ENCODE results near the gene TNPO2. TPM values are rescaled to one million over a fixed set of nuclear protein-coding genes. Genes with fewer than 3 reads are reported as not detected.
A peak's percentile ranks its signal among the peaks of the same experiment; 100 is the strongest.
"Not testable (repeated sequence)": the region's sequence is repeated elsewhere in the genome, so short reads cannot be mapped to it uniquely, and the experiment has no call there.

Gene TNPO2
- total RNA-seq, 2 experiments from 2014 or later: 80.7 to 81.1 TPM

GRCh38 chr19:12733369-12734214 is 9.9 kb upstream of the TNPO2 start:
- DNase-seq: peak; percentile 82
- Mint-ChIP-seq H3K4me1 (ENCODE audit: low read depth) (peaks cover 38% of the 10 kb centered on the region), H3K27me3 (ENCODE audit: low read depth) (no peaks in the 10 kb centered on the region), H3K4me3 (peak overlapping the region; percentile 93), H3K9me3 (no peaks in the 10 kb centered on the region), H3K27ac (peak overlapping the region; percentile 97), H3K36me3 (ENCODE audit: low read depth) (peaks cover 39% of the 10 kb centered on the region)
- intact Hi-C loops (cut with micrococcal nuclease): loop anchor here (1.0 to 5.0 kb wide), 7 partner anchors 9 to 419 kb away; partner anchors contain the start of genes CALR, DHPS, IER2 and STX10
- CTCF ChIA-PET: interaction anchor here (0.6 to 2.0 kb wide), 13 partner anchors 9 to 114 kb away, joined by 3 to 17 read pairs (median 6); partner anchors contain the start of gene TNPO2

- intact Hi-C loops (cut with micrococcal nuclease): loop anchor here (5.0 kb wide), 2 partner anchors 119 to 421 kb away; partner anchors contain the start of genes IER2, STX10, ZNF490 and ZNF791
- Mint-ChIP-seq H3K4me1 (ENCODE audit: low read depth) (peaks cover 28% of the 10 kb centered on the region), H3K27me3 (ENCODE audit: low read depth) (no peaks in the 10 kb centered on the region), H3K27ac (no peak overlapping the region), H3K9me3 (no peaks in the 10 kb centered on the region), H3K36me3 (ENCODE audit: low read depth) (peaks cover 49% of the 10 kb centered on the region), H3K4me3 (no peak overlapping the region)
- DNase-seq: no peak
- CTCF ChIA-PET: interaction anchor here (0.6 to 1.6 kb wide), 3 partner anchors 34 to 112 kb away, joined by 3 read pairs; no protein-coding TSS in a partner anchor
Measured at GRCh38 chr19:12731337-12731736, 7.6 kb upstream of the TNPO2 start.

- CTCF ChIA-PET: no interaction called here
- intact Hi-C loops (cut with micrococcal nuclease): loop anchor here (5.0 kb wide), 2 partner anchors 118 to 422 kb away; partner anchors contain the start of genes IER2, STX10, ZNF490 and ZNF791
- H3K36me3 Mint-ChIP-seq (ENCODE audit: low read depth): peaks cover 49% of the 10 kb centered on the region
- H3K4me3 Mint-ChIP-seq: no peak overlapping the region
- peaks cover 23% of the 10 kb centered on the region for H3K4me1 Mint-ChIP-seq (ENCODE audit: low read depth)
- no peaks in the 10 kb centered on the region for H3K27me3 Mint-ChIP-seq (ENCODE audit: low read depth)
- no peak for DNase-seq
- H3K27ac Mint-ChIP-seq: no peak overlapping the region
- H3K9me3 Mint-ChIP-seq: no peaks in the 10 kb centered on the region
Measured at GRCh38 chr19:12730064-12730463, 6.3 kb upstream of the TNPO2 start.

- H3K36me3 Mint-ChIP-seq (ENCODE audit: low read depth): peaks cover 41% of the 10 kb centered on the region
- H3K4me1 Mint-ChIP-seq (ENCODE audit: low read depth): peaks cover 25% of the 10 kb centered on the region
- H3K9me3 Mint-ChIP-seq: no peaks in the 10 kb centered on the region
- H3K27ac Mint-ChIP-seq: no peak overlapping the region
- DNase-seq: no peak
- CTCF ChIA-PET: interaction anchor here (1.2 kb wide), 1 partner anchor 30 kb away, joined by 4 read pairs; no protein-coding TSS in a partner anchor
- H3K27me3 Mint-ChIP-seq (ENCODE audit: low read depth): no peaks in the 10 kb centered on the region
- intact Hi-C loops (cut with micrococcal nuclease): no loop called here
- no peak overlapping the region for H3K4me3 Mint-ChIP-seq
Measured at GRCh38 chr19:12727745-12728433, 4.2 kb upstream of the TNPO2 start.

- Mint-ChIP-seq H3K9me3 (no peaks in the 10 kb centered on the region), H3K27ac (no peak overlapping the region)
- CTCF ChIA-PET: interaction anchor here (1.2 kb wide), 1 partner anchor 30 kb away, joined by 4 read pairs; no protein-coding TSS in a partner anchor
Measured at GRCh38 chr19:12726988-12727316, 3.2 kb upstream of the TNPO2 start.

GRCh38 chr19:12725612-12726011 is 1.9 kb upstream of the TNPO2 start:
- CTCF ChIA-PET: interaction anchor here (0.7 to 1.0 kb wide), 2 partner anchors 29 to 156 kb away, joined by 3 to 4 read pairs; no protein-coding TSS in a partner anchor
- peaks cover 42% of the 10 kb centered on the region for H3K36me3 Mint-ChIP-seq (ENCODE audit: low read depth)
- peaks cover 20% of the 10 kb centered on the region for H3K4me1 Mint-ChIP-seq (ENCODE audit: low read depth)
- H3K27me3 Mint-ChIP-seq (ENCODE audit: low read depth); H3K9me3 Mint-ChIP-seq; intact Hi-C loops (cut with micrococcal nuclease); H3K4me3 Mint-ChIP-seq; DNase-seq; H3K27ac Mint-ChIP-seq: not testable (repeated sequence)

More at GRCh38 chr19:12726988-12727316, 3.2 kb upstream of the TNPO2 start:
- no peak for DNase-seq
- Mint-ChIP-seq H3K4me1 (ENCODE audit: low read depth) (peaks cover 17% of the 10 kb centered on the region), H3K27me3 (ENCODE audit: low read depth) (no peaks in the 10 kb centered on the region), H3K36me3 (ENCODE audit: low read depth) (peaks cover 42% of the 10 kb centered on the region), H3K4me3 (no peak overlapping the region)
- intact Hi-C loops (cut with micrococcal nuclease): no loop called here

- Mint-ChIP-seq H3K9me3 (no peaks in the 10 kb centered on the region), H3K4me1 (ENCODE audit: low read depth) (peaks cover 33% of the 10 kb centered on the region), H3K36me3 (ENCODE audit: low read depth) (peaks cover 37% of the 10 kb centered on the region), H3K4me3 (peak overlapping the region; percentile 79), H3K27me3 (ENCODE audit: low read depth) (no peaks in the 10 kb centered on the region), H3K27ac (peak overlapping the region; percentile 78)
- CTCF ChIA-PET: interaction anchor here (0.7 to 2.5 kb wide), 4 partner anchors 10 to 37 kb away, joined by 3 to 14 read pairs (median 8); no protein-coding TSS in a partner anchor
- intact Hi-C loops (cut with micrococcal nuclease): no loop called here
- DNase-seq: no peak
Measured at GRCh38 chr19:12723381-12723640, 421 bp downstream of the TNPO2 start.

GRCh38 chr19:12722566-12723380 is 959 bp downstream of the TNPO2 start:
- peaks cover 35% of the 10 kb centered on the region for H3K36me3 Mint-ChIP-seq (ENCODE audit: low read depth)
- H3K9me3 Mint-ChIP-seq: no peaks in the 10 kb centered on the region
- no peaks in the 10 kb centered on the region for H3K27me3 Mint-ChIP-seq (ENCODE audit: low read depth)
- intact Hi-C loops (cut with micrococcal nuclease): loop anchor here (1.0 kb wide), 2 partner anchors 15 to 41 kb away; partner anchors contain the start of genes DHPS and GET3
- peak overlapping the region; percentile 79 for H3K4me3 Mint-ChIP-seq
- CTCF ChIA-PET: interaction anchor here (0.7 to 2.5 kb wide), 4 partner anchors 11 to 37 kb away, joined by 3 to 14 read pairs (median 8); no protein-coding TSS in a partner anchor
- H3K4me1 Mint-ChIP-seq (ENCODE audit: low read depth): peaks cover 33% of the 10 kb centered on the region
- peak; percentile 97 for DNase-seq
- H3K27ac Mint-ChIP-seq: peak overlapping the region; percentile 78

GRCh38 chr19:12721656-12722565 is 1.8 kb downstream of the TNPO2 start:
- Mint-ChIP-seq H3K9me3 (no peaks in the 10 kb centered on the region), H3K27ac (peak overlapping the region; percentile 91), H3K27me3 (ENCODE audit: low read depth) (no peaks in the 10 kb centered on the region), H3K36me3 (ENCODE audit: low read depth) (peaks cover 34% of the 10 kb centered on the region), H3K4me3 (peak overlapping the region; percentile 93), H3K4me1 (ENCODE audit: low read depth) (peaks cover 33% of the 10 kb centered on the region)
- CTCF ChIA-PET: interaction anchor here (0.8 to 1.8 kb wide), 4 partner anchors 22 to 126 kb away, joined by 3 to 10 read pairs (median 4); no protein-coding TSS in a partner anchor
- peak; percentile 47 for DNase-seq
- intact Hi-C loops (cut with micrococcal nuclease): loop anchor here (1.0 kb wide), 2 partner anchors 15 to 41 kb away; partner anchors contain the start of genes DHPS and GET3

GRCh38 chr19:12720851-12721655 is 2.7 kb downstream of the TNPO2 start:
- H3K4me1 Mint-ChIP-seq (ENCODE audit: low read depth): peaks cover 33% of the 10 kb centered on the region
- H3K27ac Mint-ChIP-seq: peak overlapping the region; percentile 91
- peaks cover 36% of the 10 kb centered on the region for H3K36me3 Mint-ChIP-seq (ENCODE audit: low read depth)
- intact Hi-C loops (cut with micrococcal nuclease): no loop called here
- H3K4me3 Mint-ChIP-seq: peak overlapping the region; percentile 93
- CTCF ChIA-PET: interaction anchor here (0.6 to 1.5 kb wide), 7 partner anchors 8 to 182 kb away, joined by 3 to 5 read pairs (median 3); no protein-coding TSS in a partner anchor
- H3K27me3 Mint-ChIP-seq (ENCODE audit: low read depth): no peaks in the 10 kb centered on the region
- peak; percentile 37 for DNase-seq
- H3K9me3 Mint-ChIP-seq: no peaks in the 10 kb centered on the region
